Mesendoderm (in vitro differentiated cells): ENCODE results near the gene RTKN.

ENCODE experiments used
- DNase-seq: peaks from one replicate; pipeline ENCODE4 v3.0.0; 2013
- H2AK5ac ChIP-seq: 2 replicates; pipeline ENCODE4 v1.6.1; 2013; ENCODE audit warnings: low read length, inconsistent platforms
- H2BK120ac ChIP-seq: 2 replicates; pipeline ENCODE4 v1.6.1; 2013; ENCODE audit warnings: low read depth, mild to moderate bottlenecking, low read length, moderate library complexity, mixed read lengths
- H2BK15ac ChIP-seq: replicated peaks from 2 replicates; pipeline ENCODE4 v1.6.1; 2013; ENCODE audit warnings: low read depth, mild to moderate bottlenecking, moderate library complexity
- H2BK5ac ChIP-seq: 2 replicates; pipeline ENCODE4 v1.6.1; 2013; ENCODE audit warnings: low read length, inconsistent platforms
- H3K18ac ChIP-seq: 2 replicates; pipeline ENCODE4 v1.6.1; 2013; ENCODE audit warnings: mild to moderate bottlenecking, low read length, mixed read lengths
- H3K23ac ChIP-seq: one replicate; pipeline ENCODE4 v1.6.1; 2013; ENCODE audit warnings: low read length
- H3K27ac ChIP-seq: 2 replicates; pipeline ENCODE4 v1.5.1; 2013; ENCODE audit warnings: low read depth, mild to moderate bottlenecking, inconsistent platforms, low read length, moderate library complexity
- H3K27me3 ChIP-seq: 2 replicates; pipeline ENCODE4 v1.6.1; 2013; ENCODE audit warnings: low read length, control low read depth, mild to moderate bottlenecking, inconsistent platforms; ENCODE audit not compliant: insufficient read depth, poor library complexity
- H3K36me3 ChIP-seq: 2 replicates; pipeline ENCODE4 v1.6.1; 2013; ENCODE audit warnings: low read length, inconsistent platforms; ENCODE audit not compliant: control insufficient read depth, insufficient read depth
- H3K4ac ChIP-seq: one replicate; pipeline ENCODE4 v1.6.1; 2013; ENCODE audit warnings: low read depth, mild to moderate bottlenecking, low read length, moderate library complexity
- H3K4me1 ChIP-seq: 2 replicates; pipeline ENCODE4 v1.6.1; 2013; ENCODE audit warnings: low read depth, low read length, inconsistent platforms; ENCODE audit not compliant: control insufficient read depth
- H3K4me2 ChIP-seq: 2 replicates; pipeline ENCODE4 v1.6.1; 2013; ENCODE audit warnings: low read length
- H3K4me3 ChIP-seq: 2 replicates; pipeline ENCODE4 v1.5.1; 2013; ENCODE audit warnings: mild to moderate bottlenecking, low read length
- H3K56ac ChIP-seq: one replicate; pipeline ENCODE4 v1.6.1; 2013; ENCODE audit warnings: low read length
- H3K79me1 ChIP-seq: 2 replicates; pipeline ENCODE4 v1.6.1; 2013; ENCODE audit warnings: low read length, inconsistent platforms
- H3K79me2 ChIP-seq: 2 replicates; pipeline ENCODE4 v1.6.1; 2013; ENCODE audit warnings: mild to moderate bottlenecking, low read length; ENCODE audit not compliant: control insufficient read depth, insufficient read depth
- H3K9ac ChIP-seq: 2 replicates; pipeline ENCODE4 v1.6.1; 2013; ENCODE audit warnings: low read length, inconsistent platforms
- H4K5ac ChIP-seq: one replicate; pipeline ENCODE4 v1.6.1; 2013; ENCODE audit warnings: low read length
- H4K8ac ChIP-seq: one replicate; pipeline ENCODE4 v1.6.1; 2013; ENCODE audit warnings: low read depth, mild to moderate bottlenecking, control low read depth, low read length, moderate library complexity
- WGBS: extraction: QIAGEN DNeasy Blood & Tissue Kit; methylation state at CpG from one replicate; pipeline ENCODE4 v1.1.7; 2013; ENCODE audit warnings: low lambda C conversion rate, missing lambda C conversion rate; ENCODE audit not compliant: insufficient coverage; ENCODE audit errors: extremely low coverage; 5-methylcytosine and 5-hydroxymethylcytosine counted together

RTKN gene

GRCh38 chr2:74436848-74437695 lies 4.7 kb downstream of the RTKN start:
- Histone ChIP-seq H3K4ac (no peak overlapping the region), H3K23ac (no peak overlapping the region), H3K79me2 (peaks cover 56% of the 10 kb centered on the region), H3K9ac (peak overlapping the region; percentile 24), H2BK5ac (no peak overlapping the region), H3K27ac (no peak overlapping the region), H4K5ac (no peak overlapping the region), H4K8ac (no peak overlapping the region), H2AK5ac (no peak overlapping the region), H2BK15ac (no peak overlapping the region), H3K4me1 (peaks cover 18% of the 10 kb centered on the region), H3K36me3 (peaks cover 4% of the 10 kb centered on the region), H3K56ac (peak overlapping the region; percentile 56), H3K4me2 (no peak overlapping the region), H3K18ac (peak overlapping the region; percentile 25), H2BK120ac (no peak overlapping the region), H3K4me3 (no peak overlapping the region), H3K79me1 (peaks cover 45% of the 10 kb centered on the region), H3K27me3 (no peaks in the 10 kb centered on the region)
- no CpG with 5 or more reads among the region's 6 CpGs for WGBS
- DNase-seq: peak; percentile 65

- Histone ChIP-seq H3K9ac (peak overlapping the region; percentile 13), H3K79me2 (peaks cover 54% of the 10 kb centered on the region), H3K23ac (no peak overlapping the region), H2BK5ac (no peak overlapping the region), H3K56ac (peak overlapping the region; percentile 56), H4K8ac (no peak overlapping the region), H3K4me3 (no peak overlapping the region), H4K5ac (no peak overlapping the region), H3K18ac (peak overlapping the region; percentile 25), H3K4me2 (no peak overlapping the region), H3K27ac (no peak overlapping the region), H3K36me3 (peaks cover 5% of the 10 kb centered on the region), H2BK120ac (no peak overlapping the region), H3K27me3 (no peaks in the 10 kb centered on the region), H2BK15ac (no peak overlapping the region), H3K4me1 (peaks cover 18% of the 10 kb centered on the region), H3K79me1 (peaks cover 46% of the 10 kb centered on the region), H3K4ac (no peak overlapping the region), H2AK5ac (no peak overlapping the region)
- DNase-seq: no peak
- WGBS: no CpG with 5 or more reads among the region's 43 CpGs
Observed at GRCh38 chr2:74436111-74436805, 5.5 kb downstream of the RTKN start.

GRCh38 chr2:74430502-74430901 lies 11.2 kb downstream of the RTKN start:
- Histone ChIP-seq H3K4me3 (no peak overlapping the region), H3K4me1 (peaks cover 13% of the 10 kb centered on the region), H2BK15ac (no peak overlapping the region), H3K23ac (no peak overlapping the region), H3K79me1 (peaks cover 12% of the 10 kb centered on the region), H3K79me2 (peaks cover 6% of the 10 kb centered on the region), H2AK5ac (no peak overlapping the region), H3K4me2 (no peak overlapping the region), H2BK5ac (no peak overlapping the region), H2BK120ac (no peak overlapping the region), H3K4ac (no peak overlapping the region), H3K18ac (no peak overlapping the region), H3K36me3 (peaks cover 11% of the 10 kb centered on the region), H3K27me3 (no peaks in the 10 kb centered on the region), H3K9ac (no peak overlapping the region), H3K27ac (no peak overlapping the region), H4K5ac (no peak overlapping the region), H4K8ac (no peak overlapping the region), H3K56ac (no peak overlapping the region)
- DNase-seq: no peak
- no CpG with 5 or more reads among the region's 11 CpGs for WGBS

GRCh38 chr2:74429487-74430451 lies 12.0 kb downstream of the RTKN start:
- no peak overlapping the region for H2AK5ac ChIP-seq
- no peak overlapping the region for H3K27ac ChIP-seq
- no peak overlapping the region for H3K23ac ChIP-seq
- H2BK5ac ChIP-seq: no peak overlapping the region
- H4K5ac ChIP-seq: no peak overlapping the region
- H2BK15ac ChIP-seq: no peak overlapping the region
- no peak overlapping the region for H3K4ac ChIP-seq
- no peaks in the 10 kb centered on the region for H3K27me3 ChIP-seq
- no peak overlapping the region for H4K8ac ChIP-seq
- no peak overlapping the region for H3K4me2 ChIP-seq
- no peak for DNase-seq
- H3K18ac ChIP-seq: no peak overlapping the region
- H3K36me3 ChIP-seq: peaks cover 12% of the 10 kb centered on the region
- H3K79me2 ChIP-seq: peaks cover 1% of the 10 kb centered on the region
- H3K56ac ChIP-seq: no peak overlapping the region
- H2BK120ac ChIP-seq: no peak overlapping the region
- peaks cover 13% of the 10 kb centered on the region for H3K4me1 ChIP-seq
- H3K9ac ChIP-seq: no peak overlapping the region
- H3K79me1 ChIP-seq: peaks cover 7% of the 10 kb centered on the region
- WGBS: no CpG with 5 or more reads among the region's 18 CpGs
- no peak overlapping the region for H3K4me3 ChIP-seq

GRCh38 chr2:74428675-74429074 lies 13.1 kb downstream of the RTKN start:
- no peak overlapping the region for H4K5ac ChIP-seq
- WGBS: no CpG with 5 or more reads among the region's 5 CpGs
- peaks cover 13% of the 10 kb centered on the region for H3K4me1 ChIP-seq
- H3K18ac ChIP-seq: no peak overlapping the region
- H3K79me2 ChIP-seq: no peaks in the 10 kb centered on the region
- H3K23ac ChIP-seq: no peak overlapping the region
- H3K4me3 ChIP-seq: no peak overlapping the region
- H2BK15ac ChIP-seq: no peak overlapping the region
- H3K56ac ChIP-seq: no peak overlapping the region
- H3K4ac ChIP-seq: no peak overlapping the region
- no peak overlapping the region for H2AK5ac ChIP-seq
- H3K79me1 ChIP-seq: peaks cover 6% of the 10 kb centered on the region
- no peak overlapping the region for H3K9ac ChIP-seq
- no peak overlapping the region for H4K8ac ChIP-seq
- H3K27ac ChIP-seq: no peak overlapping the region
- H2BK5ac ChIP-seq: no peak overlapping the region
- no peak overlapping the region for H3K4me2 ChIP-seq
- peaks cover 12% of the 10 kb centered on the region for H3K36me3 ChIP-seq
- DNase-seq: no peak
- no peaks in the 10 kb centered on the region for H3K27me3 ChIP-seq
- H2BK120ac ChIP-seq: no peak overlapping the region
